DND-41 (cell line): ENCODE data around the gene QARS1.
A peak's percentile ranks its signal among the peaks of the same experiment; 100 is the strongest.

Experiments used
- ATAC-seq: fragments of 200-7000 bp; cut with Tn5 transposase; 3 replicates; pipeline ENCODE4 v1.9.1; 2021; ENCODE audit warnings: low read depth; ENCODE audit not compliant: insufficient read depth
- DNase-seq: peaks from one replicate; pipeline ENCODE4 v3.0.0-alpha.2; 2020
- H2AFZ ChIP-seq: 2 replicates; pipeline ENCODE4 v1.6.0; 2012; ENCODE audit warnings: low read depth, low read length
- H3K27ac ChIP-seq: 2 replicates; pipeline ENCODE4 v1.5.1; 2012; ENCODE audit warnings: low read length, inconsistent platforms
- H3K27me3 ChIP-seq: fragments of 200-600 bp; sonication (generic); 2 replicates; pipeline ENCODE4 v1.6.0; 2012; ENCODE audit warnings: low read length, mild to moderate bottlenecking, inconsistent platforms; ENCODE audit not compliant: insufficient read depth, poor library complexity
- H3K36me3 ChIP-seq: 2 replicates; pipeline ENCODE4 v1.5.1; 2012; ENCODE audit warnings: low read length, inconsistent platforms; ENCODE audit not compliant: insufficient read depth
- H3K4me1 ChIP-seq: 2 replicates; pipeline ENCODE4 v1.5.1; 2012; ENCODE audit warnings: mild to moderate bottlenecking, low read length; ENCODE audit not compliant: insufficient read depth
- H3K4me2 ChIP-seq: 2 replicates; pipeline ENCODE4 v1.6.0; 2012; ENCODE audit warnings: mild to moderate bottlenecking, moderate library complexity, low read length, inconsistent platforms; ENCODE audit not compliant: insufficient read depth
- H3K4me3 ChIP-seq, 2 experiments: fragments of 200-600 bp in 1 of 2; shearing (Covaris generic) in 1 of 2; 2 replicates each; pipeline ENCODE4 v1.5.1; 2012 to 2016; ENCODE audit warnings: inconsistent platforms in 2 of 2, low read length in 2 of 2, mild to moderate bottlenecking in 2 of 2, low read depth in 1 of 2, moderate library complexity in 1 of 2
- H3K79me2 ChIP-seq: 2 replicates; pipeline ENCODE4 v1.6.0; 2012; ENCODE audit warnings: low read length, inconsistent platforms; ENCODE audit not compliant: insufficient read depth
- H3K9ac ChIP-seq: 2 replicates; pipeline ENCODE4 v1.6.0; 2012; ENCODE audit warnings: low read depth, mild to moderate bottlenecking, inconsistent platforms, low read length, moderate library complexity
- H3K9me3 ChIP-seq: 2 replicates; pipeline ENCODE4 v1.5.1; 2012; ENCODE audit warnings: low read length, moderate library complexity, mild to moderate bottlenecking, inconsistent platforms; ENCODE audit not compliant: insufficient read depth, severe bottlenecking
- H4K20me1 ChIP-seq: 2 replicates; pipeline ENCODE4 v1.6.0; 2012; ENCODE audit warnings: low read length; ENCODE audit not compliant: insufficient read depth
- EZH2 ChIP-seq: IDR thresholded peaks from 3 replicates; pipeline ENCODE4 v1.6.1; 2012; ENCODE audit warnings: borderline replicate concordance, low read depth, mild to moderate bottlenecking, moderate library complexity, low read length, inconsistent platforms; ENCODE audit not compliant: severe bottlenecking
- TF ChIP-seq, protein P1 (sequence below): IDR thresholded peaks from 2 replicates; pipeline ENCODE4 v1.5.1; 2012; ENCODE audit warnings: borderline replicate concordance, low read length, moderate library complexity, mild to moderate bottlenecking; ENCODE audit not compliant: poor library complexity, severe bottlenecking; ENCODE audit errors: extremely low read depth

Gene QARS1

DNA sequence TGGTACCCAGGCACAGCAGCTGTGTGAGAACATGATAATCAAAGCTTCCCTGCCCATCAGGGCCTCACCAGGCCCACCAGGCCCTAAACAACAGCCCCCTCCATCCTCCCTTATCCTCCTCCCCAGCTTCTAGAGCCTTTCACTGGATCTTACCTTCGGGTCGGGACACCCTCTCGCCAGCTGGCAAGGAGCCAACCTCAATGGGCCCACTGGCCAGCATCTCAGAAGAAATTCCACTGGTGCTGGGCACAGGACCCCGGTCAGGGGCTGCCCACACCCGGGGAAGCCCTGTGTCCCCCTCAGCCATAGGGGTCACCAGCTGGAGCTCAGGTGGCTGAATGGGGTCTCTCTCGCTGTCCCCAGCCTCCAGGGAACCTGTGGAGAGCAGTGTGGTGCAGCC, 6.8 kb upstream of the QARS1 start:
- DNase-seq (no peak), ATAC-seq (no peak)
- peaks cover 83% of the 10 kb centered on the region for H3K36me3 ChIP-seq
- TF ChIP-seq, protein P1, sequence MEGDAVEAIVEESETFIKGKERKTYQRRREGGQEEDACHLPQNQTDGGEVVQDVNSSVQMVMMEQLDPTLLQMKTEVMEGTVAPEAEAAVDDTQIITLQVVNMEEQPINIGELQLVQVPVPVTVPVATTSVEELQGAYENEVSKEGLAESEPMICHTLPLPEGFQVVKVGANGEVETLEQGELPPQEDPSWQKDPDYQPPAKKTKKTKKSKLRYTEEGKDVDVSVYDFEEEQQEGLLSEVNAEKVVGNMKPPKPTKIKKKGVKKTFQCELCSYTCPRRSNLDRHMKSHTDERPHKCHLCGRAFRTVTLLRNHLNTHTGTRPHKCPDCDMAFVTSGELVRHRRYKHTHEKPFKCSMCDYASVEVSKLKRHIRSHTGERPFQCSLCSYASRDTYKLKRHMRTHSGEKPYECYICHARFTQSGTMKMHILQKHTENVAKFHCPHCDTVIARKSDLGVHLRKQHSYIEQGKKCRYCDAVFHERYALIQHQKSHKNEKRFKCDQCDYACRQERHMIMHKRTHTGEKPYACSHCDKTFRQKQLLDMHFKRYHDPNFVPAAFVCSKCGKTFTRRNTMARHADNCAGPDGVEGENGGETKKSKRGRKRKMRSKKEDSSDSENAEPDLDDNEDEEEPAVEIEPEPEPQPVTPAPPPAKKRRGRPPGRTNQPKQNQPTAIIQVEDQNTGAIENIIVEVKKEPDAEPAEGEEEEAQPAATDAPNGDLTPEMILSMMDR = no peak
- no peak for TF ChIP-seq EZH2
- no peak overlapping the region for H2AFZ ChIP-seq
- H3K4me3 ChIP-seq = no peak overlapping the region
- no peaks in the 10 kb centered on the region for H4K20me1 ChIP-seq
- no peaks in the 10 kb centered on the region for H3K9me3 ChIP-seq
- H3K4me2 ChIP-seq = no peak overlapping the region
- H3K79me2 ChIP-seq = no peaks in the 10 kb centered on the region
- no peak overlapping the region for H3K9ac ChIP-seq
- H3K4me1 ChIP-seq = peaks cover 2% of the 10 kb centered on the region; the same call in 1 of the 2 replicates
- H3K27me3 ChIP-seq = no peaks in the 10 kb centered on the region
- H3K27ac ChIP-seq = no peak overlapping the region

DNA sequence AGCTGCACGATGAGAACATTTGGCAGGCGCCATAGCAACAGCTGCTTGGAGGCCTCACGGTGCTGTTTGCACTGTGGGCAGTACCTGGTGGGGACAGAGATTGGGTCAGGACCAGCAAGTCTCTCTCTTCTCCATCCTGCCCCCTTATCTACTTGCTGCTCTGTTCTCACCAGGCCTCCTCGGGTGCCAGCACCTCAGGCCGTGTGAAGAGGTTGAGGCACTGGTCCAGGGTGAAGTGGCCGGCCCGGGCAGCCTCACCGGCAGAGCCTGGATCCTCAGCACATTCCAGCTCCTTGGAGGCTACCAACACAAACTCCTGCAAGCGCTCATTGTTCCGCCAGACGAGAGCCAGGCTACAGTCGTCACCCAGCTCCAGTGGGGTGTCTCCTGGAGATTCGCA, 6.2 kb upstream of the QARS1 start:
- Histone ChIP-seq H3K4me1 (peaks cover 7% of the 10 kb centered on the region), H3K79me2 (no peaks in the 10 kb centered on the region), H3K27ac (no peak overlapping the region), H3K27me3 (no peaks in the 10 kb centered on the region), H3K36me3 (peaks cover 77% of the 10 kb centered on the region), H3K9me3 (no peaks in the 10 kb centered on the region), H3K4me2 (no peak overlapping the region), H3K4me3 (no peak overlapping the region), H2AFZ (no peak overlapping the region), H4K20me1 (no peaks in the 10 kb centered on the region), H3K9ac (no peak overlapping the region)
- ATAC-seq = no peak
- TF ChIP-seq, protein P1 = no peak
- no peak for TF ChIP-seq EZH2
- no peak for DNase-seq

DNA sequence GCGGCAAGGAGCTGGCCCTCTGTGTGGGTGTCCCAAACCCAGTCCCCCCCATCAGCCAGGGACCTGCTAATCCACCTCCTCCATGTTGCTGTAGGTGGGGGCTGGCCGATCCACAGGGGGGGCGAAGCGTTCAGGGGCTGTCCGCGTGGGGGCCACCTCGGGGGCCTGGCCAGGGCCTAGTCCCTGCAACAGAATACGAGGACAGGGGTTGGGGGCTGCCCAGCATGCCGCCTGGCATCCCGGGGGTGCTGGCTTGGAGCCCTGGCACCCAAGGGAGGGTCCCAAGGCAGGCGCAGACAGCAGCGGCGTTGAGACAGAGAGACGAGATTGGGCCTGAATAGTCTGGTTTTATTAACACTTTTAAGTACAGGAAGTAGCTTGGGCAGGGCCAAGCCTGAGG, 3.8 kb upstream of the QARS1 start:
- Histone ChIP-seq H3K27me3 (no peaks in the 10 kb centered on the region), H3K4me3 (no peak overlapping the region), H3K79me2 (peaks cover 16% of the 10 kb centered on the region), H3K9ac (no peak overlapping the region), H3K4me1 (peaks cover 26% of the 10 kb centered on the region), H3K36me3 (peaks cover 57% of the 10 kb centered on the region), H3K27ac (no peak overlapping the region), H2AFZ (no peak overlapping the region), H4K20me1 (no peaks in the 10 kb centered on the region), H3K9me3 (no peaks in the 10 kb centered on the region), H3K4me2 (no peak overlapping the region)
- no peak for DNase-seq
- no peak for TF ChIP-seq EZH2
- TF ChIP-seq, protein P1 = no peak
- ATAC-seq = no peak

DNA sequence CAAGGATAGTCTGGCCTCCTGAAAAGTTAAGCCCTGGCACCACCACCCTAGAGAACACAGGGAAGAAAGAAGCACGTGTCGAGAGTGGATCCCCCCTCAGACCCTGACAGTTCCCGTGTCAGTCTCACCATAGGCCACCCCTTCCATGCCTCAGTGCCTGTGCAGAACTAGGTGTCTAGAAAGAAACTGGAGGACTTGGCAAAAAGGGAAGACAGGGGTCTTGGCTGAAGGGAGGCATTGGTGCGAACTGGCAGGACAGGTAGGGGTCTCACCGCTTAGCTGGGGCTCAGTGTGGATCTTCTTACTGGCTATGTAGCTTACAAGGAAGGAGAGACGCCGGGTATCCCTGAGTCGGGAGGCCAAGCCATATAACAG, 518 bp downstream of the QARS1 start:
- Histone ChIP-seq H3K9ac (peak overlapping the region; percentile 88), H3K4me2 (peak overlapping the region; percentile 98), H3K4me3 (peak overlapping the region; percentile 69 to 94; a peak in 3 of 4 replicates), H3K27me3 (no peaks in the 10 kb centered on the region), H3K79me2 (peaks cover 27% of the 10 kb centered on the region), H4K20me1 (no peaks in the 10 kb centered on the region), H3K4me1 (peaks cover 31% of the 10 kb centered on the region), H3K9me3 (no peaks in the 10 kb centered on the region), H2AFZ (peak overlapping the region; percentile 94), H3K27ac (peak overlapping the region; percentile 92), H3K36me3 (peaks cover 58% of the 10 kb centered on the region)
- ATAC-seq = peak; percentile 1; the same call in 1 of the 3 replicates
- TF ChIP-seq EZH2 = no peak
- TF ChIP-seq, protein P1 = no peak
- no peak for DNase-seq
